Hematopoietic multipotent progenitor cell (in vitro differentiated cells): ENCODE results near the gene PSD. TPM values are rescaled to one million over a fixed set of nuclear protein-coding genes. Genes with fewer than 3 reads are reported as not detected.

Experiments used
- small RNA-seq: library from RNA; depleted of rRNA; stranded (forward); fragments of <200 nt; gene quantifications from one replicate; pipeline ENCODE3, GENCODE V24; 2012
- total RNA-seq: library from RNA; depleted of rRNA; stranded (reverse); fragments of >200 nt; gene quantifications from one replicate; pipeline ENCODE4 v1.2.3, GENCODE V29; 2012

Gene PSD
- total RNA-seq, 1 donor: 4.6 TPM

Small RNA genes within 50 kb of the gene (small RNA-seq; reads per million reads assigned to genes)
- 4,190 reads per million, percentile 100 among the genes with 10 or more reads in this experiment for gene MIR146B

Other genes with a start within 250 kb of the PSD start
- gene ELOVL3, start 192.5 kb downstream of the PSD start, total RNA-seq: not detected
- not detected for gene PITX3, start 177.3 kb downstream of the PSD start, total RNA-seq
- gene GBF1, start 173.3 kb downstream of the PSD start, total RNA-seq: 24.8 TPM
- 50.4 TPM for gene NFKB2, start 23.1 kb downstream of the PSD start, total RNA-seq
- gene FBXL15, start 2.1 kb upstream of the PSD start, total RNA-seq: 21.8 TPM
- gene CUEDC2, start 13.8 kb upstream of the PSD start, total RNA-seq: 45.2 TPM
- 0.27 TPM for gene C10orf95, start 32.8 kb upstream of the PSD start, total RNA-seq
- 104 TPM for gene ACTR1A, start 83.9 kb upstream of the PSD start, total RNA-seq
- 6.7 TPM for gene SUFU, start 85.2 kb upstream of the PSD start, total RNA-seq
- 65.7 TPM for gene TRIM8, start 225.7 kb upstream of the PSD start, total RNA-seq